ENCODE measurements around the gene CABCOCO1. TPM values are rescaled to one million over a fixed set of nuclear protein-coding genes. Genes with fewer than 3 reads are reported as not detected.

The CABCOCO1 gene
- total RNA-seq, 1 donor from 2014 or later, result not detected

GRCh38 chr10:61791216-61791615 lies 128.5 kb downstream of the CABCOCO1 start:
- no peak overlapping the region for H3K27ac Mint-ChIP-seq
- TF ChIP-seq, protein P1, sequence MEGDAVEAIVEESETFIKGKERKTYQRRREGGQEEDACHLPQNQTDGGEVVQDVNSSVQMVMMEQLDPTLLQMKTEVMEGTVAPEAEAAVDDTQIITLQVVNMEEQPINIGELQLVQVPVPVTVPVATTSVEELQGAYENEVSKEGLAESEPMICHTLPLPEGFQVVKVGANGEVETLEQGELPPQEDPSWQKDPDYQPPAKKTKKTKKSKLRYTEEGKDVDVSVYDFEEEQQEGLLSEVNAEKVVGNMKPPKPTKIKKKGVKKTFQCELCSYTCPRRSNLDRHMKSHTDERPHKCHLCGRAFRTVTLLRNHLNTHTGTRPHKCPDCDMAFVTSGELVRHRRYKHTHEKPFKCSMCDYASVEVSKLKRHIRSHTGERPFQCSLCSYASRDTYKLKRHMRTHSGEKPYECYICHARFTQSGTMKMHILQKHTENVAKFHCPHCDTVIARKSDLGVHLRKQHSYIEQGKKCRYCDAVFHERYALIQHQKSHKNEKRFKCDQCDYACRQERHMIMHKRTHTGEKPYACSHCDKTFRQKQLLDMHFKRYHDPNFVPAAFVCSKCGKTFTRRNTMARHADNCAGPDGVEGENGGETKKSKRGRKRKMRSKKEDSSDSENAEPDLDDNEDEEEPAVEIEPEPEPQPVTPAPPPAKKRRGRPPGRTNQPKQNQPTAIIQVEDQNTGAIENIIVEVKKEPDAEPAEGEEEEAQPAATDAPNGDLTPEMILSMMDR (IDR thresholded peaks at IDR 0.05; ENCODE audit: unreplicated experiment), result no peak

DNA sequence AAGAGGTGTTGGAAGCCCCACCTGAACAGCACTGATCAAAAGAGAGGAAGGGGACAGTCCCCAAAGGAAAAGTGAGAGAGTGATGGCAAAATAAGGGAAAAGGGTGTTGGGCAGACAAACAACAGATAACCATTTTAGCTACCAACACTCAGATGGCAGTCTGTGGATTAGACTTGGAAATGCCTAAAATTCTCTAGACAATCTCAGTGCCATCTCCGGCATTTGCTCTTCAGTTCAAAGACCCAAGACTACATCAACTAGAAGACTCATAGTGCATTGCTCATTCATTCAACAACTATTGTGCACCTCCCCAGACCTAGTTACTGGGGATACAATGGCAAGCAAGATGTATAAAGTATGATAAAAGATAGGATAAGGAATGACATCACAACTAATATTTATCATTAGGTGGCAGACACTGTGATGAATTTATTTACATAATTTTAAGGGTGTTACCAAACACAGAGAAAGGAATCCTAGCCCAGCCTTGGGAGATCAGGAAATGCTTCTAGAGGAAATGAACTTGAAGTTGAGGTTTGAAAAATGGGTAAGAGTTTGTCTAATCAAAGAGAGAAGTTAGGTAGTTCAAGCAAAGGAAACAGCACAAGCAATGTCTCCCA lies 129.5 kb downstream of the CABCOCO1 start:
- Mint-ChIP-seq H3K27ac (no peak overlapping the region), H3K36me3 (ENCODE audit: insufficient read depth) (no peaks in the 10 kb centered on the region), H3K9me3 (ENCODE audit: low read depth) (no peaks in the 10 kb centered on the region), H3K4me1 (ENCODE audit: low read depth) (peaks cover 9% of the 10 kb centered on the region), H3K27me3 (no peaks in the 10 kb centered on the region), H3K4me3 (ENCODE audit: low read depth) (no peak overlapping the region)
- no peak for DNase-seq (ENCODE audit: low spot score, unreplicated experiment)
- TF ChIP-seq, protein P1 (IDR thresholded peaks at IDR 0.05; ENCODE audit: unreplicated experiment), result no peak

More at GRCh38 chr10:61791216-61791615, 128.5 kb downstream of the CABCOCO1 start:
- no peaks in the 10 kb centered on the region for H3K9me3 Mint-ChIP-seq (ENCODE audit: low read depth)
- no peak overlapping the region for H3K4me3 Mint-ChIP-seq (ENCODE audit: low read depth)
- no peaks in the 10 kb centered on the region for H3K36me3 Mint-ChIP-seq (ENCODE audit: insufficient read depth)
- DNase-seq (ENCODE audit: low spot score, unreplicated experiment), result no peak
- H3K27me3 Mint-ChIP-seq, result no peaks in the 10 kb centered on the region
- peaks cover 9% of the 10 kb centered on the region for H3K4me1 Mint-ChIP-seq (ENCODE audit: low read depth)

DNA sequence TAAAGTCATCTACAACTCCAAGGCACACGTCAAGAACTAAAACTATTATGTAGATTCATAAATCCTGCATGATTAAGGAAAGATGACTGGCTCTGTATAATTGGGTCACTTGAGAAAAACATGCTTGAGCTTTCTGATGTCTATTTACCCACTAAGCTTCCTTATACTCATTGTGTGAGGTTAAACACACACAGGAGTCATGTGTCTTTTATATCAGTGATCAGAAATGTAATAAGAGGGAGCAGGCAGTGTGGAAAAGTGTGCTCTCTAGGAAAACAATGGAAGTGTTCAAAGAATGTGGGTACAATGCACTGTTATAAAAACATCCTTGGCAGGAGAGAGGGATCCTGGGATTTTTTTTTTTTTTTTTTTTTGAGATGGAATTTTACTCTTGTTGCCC lies 130.2 kb downstream of the CABCOCO1 start:
- DNase-seq (ENCODE audit: low spot score, unreplicated experiment), result no peak
- H3K27me3 Mint-ChIP-seq, result no peaks in the 10 kb centered on the region
- H3K9me3 Mint-ChIP-seq (ENCODE audit: low read depth), result no peaks in the 10 kb centered on the region
- H3K36me3 Mint-ChIP-seq (ENCODE audit: insufficient read depth), result no peaks in the 10 kb centered on the region
- no peak overlapping the region for H3K27ac Mint-ChIP-seq
- TF ChIP-seq, protein P1 (IDR thresholded peaks at IDR 0.05; ENCODE audit: unreplicated experiment), result no peak
- peaks cover 9% of the 10 kb centered on the region for H3K4me1 Mint-ChIP-seq (ENCODE audit: low read depth)
- no peak overlapping the region for H3K4me3 Mint-ChIP-seq (ENCODE audit: low read depth)

- Mint-ChIP-seq H3K9me3 (ENCODE audit: low read depth) (no peaks in the 10 kb centered on the region), H3K4me1 (ENCODE audit: low read depth) (peaks cover 9% of the 10 kb centered on the region), H3K36me3 (ENCODE audit: insufficient read depth) (no peaks in the 10 kb centered on the region), H3K4me3 (ENCODE audit: low read depth) (no peak overlapping the region), H3K27ac (no peak overlapping the region), H3K27me3 (no peaks in the 10 kb centered on the region)
- DNase-seq (ENCODE audit: low spot score, unreplicated experiment), result no peak
- TF ChIP-seq, protein P1 (IDR thresholded peaks at IDR 0.05; ENCODE audit: unreplicated experiment), result no peak
Measured at GRCh38 chr10:61793760-61794703, 131.3 kb downstream of the CABCOCO1 start.

DNA sequence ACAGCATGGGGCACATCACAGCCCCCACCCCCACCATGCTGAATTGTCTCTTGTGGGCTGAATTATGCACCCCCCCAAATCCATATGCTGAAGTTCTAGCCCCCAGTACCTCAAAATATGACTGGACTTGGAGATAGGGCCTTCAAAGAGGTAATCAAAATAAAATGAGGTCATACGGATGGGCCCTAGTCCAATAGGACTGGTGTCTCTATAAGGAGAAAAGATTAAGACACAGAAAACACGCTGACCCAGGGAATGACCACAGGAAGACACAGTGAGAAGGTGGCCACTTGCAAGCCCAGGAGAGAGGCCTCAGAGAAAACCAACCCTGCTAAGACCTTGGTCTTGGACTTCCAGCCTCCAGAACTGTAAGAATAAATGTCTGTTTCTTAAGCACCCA lies 132.4 kb downstream of the CABCOCO1 start:
- Mint-ChIP-seq H3K4me3 (ENCODE audit: low read depth) (no peak overlapping the region), H3K27me3 (no peaks in the 10 kb centered on the region), H3K27ac (no peak overlapping the region), H3K9me3 (ENCODE audit: low read depth) (no peaks in the 10 kb centered on the region), H3K36me3 (ENCODE audit: insufficient read depth) (no peaks in the 10 kb centered on the region), H3K4me1 (ENCODE audit: low read depth) (peaks cover 9% of the 10 kb centered on the region)
- no peak for DNase-seq (ENCODE audit: low spot score, unreplicated experiment)
- TF ChIP-seq, protein P1 (IDR thresholded peaks at IDR 0.05; ENCODE audit: unreplicated experiment), result no peak

All from progenitor cell of endocrine pancreas (in vitro differentiated cells).